ENCODE data around the gene ZBTB21. TPM values are rescaled to one million over a fixed set of nuclear protein-coding genes. Genes with fewer than 3 reads are reported as not detected.
A peak's percentile ranks its signal among the peaks of the same experiment; 100 is the strongest.

ZBTB21 gene
- polyA plus RNA-seq, 1 of the 3 experiments (the other 2 are of a cell fraction): 2.9 TPM

DNA sequence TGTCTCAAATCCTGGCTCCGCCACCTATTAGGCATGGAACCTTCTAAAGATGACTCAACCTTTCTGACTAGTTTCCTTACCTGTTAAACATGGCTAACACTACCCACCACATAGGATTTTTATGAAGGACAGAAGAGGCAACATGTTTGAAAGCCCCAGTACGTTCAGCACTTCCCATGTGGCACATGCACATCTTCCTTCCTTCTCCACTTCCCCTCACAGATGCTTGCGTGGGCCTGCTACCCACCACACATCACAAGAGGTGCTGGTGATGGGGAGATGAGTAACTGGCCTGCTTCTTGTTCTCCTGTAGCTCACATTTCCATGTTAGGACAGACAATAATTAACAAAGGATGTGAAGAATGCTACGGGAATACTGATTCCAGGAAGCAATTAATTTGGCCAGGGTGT, 7.1 kb downstream of the ZBTB21 start:
- Histone ChIP-seq H2AFZ (ENCODE audit: low read depth) (0 out of 2 replicates have a peak overlapping the region, but pooled peaks have one; percentile 5), H3K9ac (peak overlapping the region; percentile 20; the same call in 1 of the 2 replicates), H3K9me3 (no peaks in the 10 kb centered on the region), H3K27ac (ENCODE audit: low read depth in 2 of 2, low read length in 1 of 2) (peak overlapping the region; percentile 34 to 76; a peak in 3 of 4 replicates), H3K36me3 (replicated peaks in 1 of 2; ENCODE audit: control insufficient read depth in 1 of 2, insufficient read depth in 2 of 2, low read length in 1 of 2) (peaks cover 18 to 23% of the 10 kb centered on the region in 2 experiments), H3K4me2 (peak overlapping the region; percentile 32), H3K9me2 (no peaks in the 10 kb centered on the region), H4K20me1 (ENCODE audit: insufficient read depth) (peaks cover 24% of the 10 kb centered on the region), H3K4me1 (ENCODE audit: control insufficient read depth in 1 of 2, insufficient read depth in 2 of 2, low read depth in 1 of 2, low read length in 1 of 2) (peaks cover 5 to 10% of the 10 kb centered on the region in 2 experiments; a peak in 3 of 4 replicates), H3F3A (replicated peaks; ENCODE audit: insufficient read depth) (peaks cover 20% of the 10 kb centered on the region), H3K27me3 (ENCODE audit: insufficient read depth) (no peaks in the 10 kb centered on the region), H3K4me3 (ENCODE audit: low read depth in 2 of 2, low read length in 1 of 2) (no peak overlapping the region), H3K79me2 (ENCODE audit: insufficient read depth) (peaks cover 64% of the 10 kb centered on the region)
- WGBS (ENCODE audit: low lambda C conversion rate): 55% methylated on average over 4 of the region's 4 CpGs
- POLR2A ChIA-PET: no interaction called here
- no peak for DNase-seq
- CTCF ChIA-PET: no interaction called here
- TF ChIP-seq GABPA (IDR thresholded peaks at IDR 0.05; ENCODE audit: low read depth): no peak
- TF ChIP-seq RAD21 (IDR thresholded peaks at IDR 0.05; ENCODE audit: low read length): no peak
- TF ChIP-seq CHD2 (IDR thresholded peaks at IDR 0.05; ENCODE audit: low read length, partially characterized antibody): no peak

DNA sequence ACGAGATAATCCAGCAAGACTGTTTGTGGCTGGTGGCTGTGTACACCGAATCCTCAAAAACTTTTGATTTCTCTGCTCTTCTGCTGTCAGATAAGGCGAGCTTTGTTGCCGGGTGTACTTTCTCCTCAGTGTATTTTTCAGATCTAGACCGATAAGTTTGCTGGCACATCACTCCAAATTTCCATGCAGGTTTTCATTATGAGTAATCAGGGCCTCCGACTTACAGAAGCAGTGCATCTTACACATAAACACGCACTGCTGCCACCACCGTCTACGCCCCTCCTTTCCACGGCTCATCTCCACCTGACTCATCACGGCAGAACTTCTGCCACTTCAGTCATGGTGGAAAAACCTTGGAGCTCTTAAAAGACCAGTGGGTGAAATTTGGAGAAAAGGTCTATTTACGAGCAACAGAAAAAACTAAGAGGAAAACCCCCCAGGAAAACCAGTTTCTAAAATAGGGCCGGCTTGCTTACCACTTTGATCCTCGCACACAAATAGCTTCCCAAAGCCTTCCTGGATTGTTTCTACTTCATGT, 7.7 kb downstream of the ZBTB21 start:
- ChIA-PET CTCF (no interaction called here), POLR2A (no interaction called here)
- Histone ChIP-seq H3K27me3 (ENCODE audit: insufficient read depth) (no peaks in the 10 kb centered on the region), H3K4me1 (ENCODE audit: control insufficient read depth in 1 of 2, insufficient read depth in 2 of 2, low read depth in 1 of 2, low read length in 1 of 2) (peaks cover 5 to 10% of the 10 kb centered on the region in 2 experiments; a peak in 3 of 4 replicates), H3K79me2 (ENCODE audit: insufficient read depth) (peaks cover 59% of the 10 kb centered on the region), H2AFZ (ENCODE audit: low read depth) (0 out of 2 replicates have a peak overlapping the region, but pooled peaks have one; percentile 5), H3K4me2 (peak overlapping the region; percentile 32), H4K20me1 (ENCODE audit: insufficient read depth) (peaks cover 24% of the 10 kb centered on the region), H3K9me3 (no peaks in the 10 kb centered on the region), H3K9me2 (no peaks in the 10 kb centered on the region), H3K27ac (ENCODE audit: low read depth in 2 of 2, low read length in 1 of 2) (peak overlapping the region; percentile 58 to 76), H3K9ac (peak overlapping the region; percentile 20; the same call in 1 of the 2 replicates), H3F3A (replicated peaks; ENCODE audit: insufficient read depth) (peaks cover 20% of the 10 kb centered on the region), H3K4me3 (ENCODE audit: low read depth in 2 of 2, low read length in 1 of 2) (no peak overlapping the region), H3K36me3 (replicated peaks in 1 of 2; ENCODE audit: control insufficient read depth in 1 of 2, insufficient read depth in 2 of 2, low read length in 1 of 2) (peaks cover 18% of the 10 kb centered on the region in 2 experiments)
- DNase-seq: no peak
- WGBS (ENCODE audit: low lambda C conversion rate): 32% methylated on average over 14 of the region's 14 CpGs
- TF ChIP-seq, protein P1, sequence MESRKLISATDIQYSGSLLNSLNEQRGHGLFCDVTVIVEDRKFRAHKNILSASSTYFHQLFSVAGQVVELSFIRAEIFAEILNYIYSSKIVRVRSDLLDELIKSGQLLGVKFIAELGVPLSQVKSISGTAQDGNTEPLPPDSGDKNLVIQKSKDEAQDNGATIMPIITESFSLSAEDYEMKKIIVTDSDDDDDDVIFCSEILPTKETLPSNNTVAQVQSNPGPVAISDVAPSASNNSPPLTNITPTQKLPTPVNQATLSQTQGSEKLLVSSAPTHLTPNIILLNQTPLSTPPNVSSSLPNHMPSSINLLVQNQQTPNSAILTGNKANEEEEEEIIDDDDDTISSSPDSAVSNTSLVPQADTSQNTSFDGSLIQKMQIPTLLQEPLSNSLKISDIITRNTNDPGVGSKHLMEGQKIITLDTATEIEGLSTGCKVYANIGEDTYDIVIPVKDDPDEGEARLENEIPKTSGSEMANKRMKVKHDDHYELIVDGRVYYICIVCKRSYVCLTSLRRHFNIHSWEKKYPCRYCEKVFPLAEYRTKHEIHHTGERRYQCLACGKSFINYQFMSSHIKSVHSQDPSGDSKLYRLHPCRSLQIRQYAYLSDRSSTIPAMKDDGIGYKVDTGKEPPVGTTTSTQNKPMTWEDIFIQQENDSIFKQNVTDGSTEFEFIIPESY (IDR thresholded peaks at IDR 0.05; ENCODE audit: borderline replicate concordance, low read depth): 0 out of 2 replicates have a peak, but pooled peaks have one; percentile 63
- peak; percentile 14; the same call in 1 of the 2 replicates for TF ChIP-seq ELF1 (IDR thresholded peaks at IDR 0.05)
- TF ChIP-seq, protein P2, sequence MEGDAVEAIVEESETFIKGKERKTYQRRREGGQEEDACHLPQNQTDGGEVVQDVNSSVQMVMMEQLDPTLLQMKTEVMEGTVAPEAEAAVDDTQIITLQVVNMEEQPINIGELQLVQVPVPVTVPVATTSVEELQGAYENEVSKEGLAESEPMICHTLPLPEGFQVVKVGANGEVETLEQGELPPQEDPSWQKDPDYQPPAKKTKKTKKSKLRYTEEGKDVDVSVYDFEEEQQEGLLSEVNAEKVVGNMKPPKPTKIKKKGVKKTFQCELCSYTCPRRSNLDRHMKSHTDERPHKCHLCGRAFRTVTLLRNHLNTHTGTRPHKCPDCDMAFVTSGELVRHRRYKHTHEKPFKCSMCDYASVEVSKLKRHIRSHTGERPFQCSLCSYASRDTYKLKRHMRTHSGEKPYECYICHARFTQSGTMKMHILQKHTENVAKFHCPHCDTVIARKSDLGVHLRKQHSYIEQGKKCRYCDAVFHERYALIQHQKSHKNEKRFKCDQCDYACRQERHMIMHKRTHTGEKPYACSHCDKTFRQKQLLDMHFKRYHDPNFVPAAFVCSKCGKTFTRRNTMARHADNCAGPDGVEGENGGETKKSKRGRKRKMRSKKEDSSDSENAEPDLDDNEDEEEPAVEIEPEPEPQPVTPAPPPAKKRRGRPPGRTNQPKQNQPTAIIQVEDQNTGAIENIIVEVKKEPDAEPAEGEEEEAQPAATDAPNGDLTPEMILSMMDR (IDR thresholded peaks at IDR 0.05): no peak
- peak; percentile 77 for TF ChIP-seq FOSL2 (IDR thresholded peaks at IDR 0.05; ENCODE audit: borderline replicate concordance, low read depth)
- TF ChIP-seq NRF1 (IDR thresholded peaks at IDR 0.05; ENCODE audit: low read depth, low read length): no peak
- TF ChIP-seq SIN3A (IDR thresholded peaks at IDR 0.05; ENCODE audit: borderline replicate concordance, low read depth, low read length): no peak
- peak; percentile 93 for TF ChIP-seq NFIC (IDR thresholded peaks at IDR 0.05; ENCODE audit: borderline replicate concordance)
- TF ChIP-seq, protein P3, sequence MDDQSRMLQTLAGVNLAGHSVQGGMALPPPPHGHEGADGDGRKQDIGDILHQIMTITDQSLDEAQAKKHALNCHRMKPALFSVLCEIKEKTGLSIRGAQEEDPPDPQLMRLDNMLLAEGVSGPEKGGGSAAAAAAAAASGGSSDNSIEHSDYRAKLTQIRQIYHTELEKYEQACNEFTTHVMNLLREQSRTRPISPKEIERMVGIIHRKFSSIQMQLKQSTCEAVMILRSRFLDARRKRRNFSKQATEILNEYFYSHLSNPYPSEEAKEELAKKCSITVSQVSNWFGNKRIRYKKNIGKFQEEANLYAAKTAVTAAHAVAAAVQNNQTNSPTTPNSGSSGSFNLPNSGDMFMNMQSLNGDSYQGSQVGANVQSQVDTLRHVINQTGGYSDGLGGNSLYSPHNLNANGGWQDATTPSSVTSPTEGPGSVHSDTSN (IDR thresholded peaks at IDR 0.05): peak; percentile 86
- TF ChIP-seq, protein P4, sequence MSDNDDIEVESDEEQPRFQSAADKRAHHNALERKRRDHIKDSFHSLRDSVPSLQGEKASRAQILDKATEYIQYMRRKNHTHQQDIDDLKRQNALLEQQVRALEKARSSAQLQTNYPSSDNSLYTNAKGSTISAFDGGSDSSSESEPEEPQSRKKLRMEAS (IDR thresholded peaks at IDR 0.05; ENCODE audit: low read depth): peak; percentile 81
- TF ChIP-seq RXRA (IDR thresholded peaks at IDR 0.05; ENCODE audit: borderline replicate concordance, low read depth): peak; percentile 60; the same call in 1 of the 2 replicates
- TF ChIP-seq TCF12 (IDR thresholded peaks at IDR 0.05): peak; percentile 90
- no peak for TF ChIP-seq RAD21 (IDR thresholded peaks at IDR 0.05; ENCODE audit: low read length)
- TF ChIP-seq TEAD4 (IDR thresholded peaks at IDR 0.05; ENCODE audit: borderline replicate concordance, insufficient read depth): 0 out of 2 replicates have a peak, but pooled peaks have one; percentile 46
- peak in 1 of 2 experiments; percentile 80; a peak in 1 of 4 replicates for TF ChIP-seq EP300 (IDR thresholded peaks at IDR 0.05; ENCODE audit: borderline replicate concordance in 1 of 2, low read depth in 1 of 2, low read length in 1 of 2)
- TF ChIP-seq FOXM1 (IDR thresholded peaks at IDR 0.05; ENCODE audit: low read depth): 0 out of 2 replicates have a peak, but pooled peaks have one; percentile 20
- no peak for TF ChIP-seq YY1 (IDR thresholded peaks at IDR 0.05; ENCODE audit: low read depth)
- TF ChIP-seq JUND (IDR thresholded peaks at IDR 0.05): peak; percentile 88
- peak; percentile 37; the same call in 1 of the 2 replicates for TF ChIP-seq MEF2A (IDR thresholded peaks at IDR 0.05; ENCODE audit: borderline replicate concordance, low read depth)
